A549 (cell line): ENCODE data around the gene SS18L1. TPM values are rescaled to one million over a fixed set of nuclear protein-coding genes. Genes with fewer than 3 reads are reported as not detected.

ENCODE experiments used
- ATAC-seq, 2 experiments: fragments of 200-7000 bp in 1 of 2; fragments of >200 bp in 1 of 2; cut with Nextera tagmentation in 1 of 2; cut with Tn5 transposase in 1 of 2; 3 replicates each; pipeline versions ENCODE4 v1.8.0 to v1.9.1; 2018 to 2020; ENCODE audit warnings: mild to moderate bottlenecking in 1 of 2, moderate library complexity in 1 of 2
- CTCF ChIA-PET: fragments of 300-600 bp; sonication (Branson Sonifier 250); formaldehyde crosslinking; extraction: SDS; loops from one replicate; lab custom pipeline; 2021; ENCODE audit warnings: antibody characterized with exemption, inconsistent platforms; lab: Yijun Ruan, JAX
- POLR2A ChIA-PET: fragments of 350-600 bp; formaldehyde crosslinking; extraction: SDS; loops from one replicate; lab custom pipeline; 2021; ENCODE audit warnings: antibody characterized with exemption, inconsistent platforms; lab: Yijun Ruan, JAX
- DNase-seq, 2 experiments: peaks; one replicate each; pipeline versions ENCODE4 v3.0.0 to v3.0.0-alpha.2; 2011 to 2016; ENCODE audit warnings: low read depth in 1 of 2, low spot score in 1 of 2
- FAIRE-seq: peaks from 2 replicates; lab custom pipeline; 2011; peaks lifted over from hg19 to GRCh38; lab: Jason Lieb, UNC
- H3K27ac ChIP-seq, 2 experiments: fragments of >200 bp; sonication (Bioruptor Twin); formaldehyde crosslinking; 3 replicates each; pipeline ENCODE4 v1.5.1; 2016 to 2017
- H3K4me1 ChIP-seq: fragments of >200 bp; sonication (Bioruptor Twin); formaldehyde crosslinking; 3 replicates; pipeline ENCODE4 v1.6.1; 2016
- H3K4me2 ChIP-seq: fragments of >200 bp; sonication (Bioruptor Twin); formaldehyde crosslinking; 3 replicates; pipeline ENCODE4 v1.6.1; 2016
- H3K4me3 ChIP-seq: fragments of >200 bp; sonication (Bioruptor Twin); formaldehyde crosslinking; 3 replicates; pipeline ENCODE4 v1.5.1; 2016
- H3K9me3 ChIP-seq: fragments of >200 bp; sonication (Bioruptor Twin); formaldehyde crosslinking; 3 replicates; pipeline ENCODE4 v1.6.1; 2016
- ATOH8 ChIP-seq: fragments of 250-450 bp; sonication (Bioruptor Pico); IDR thresholded peaks from 2 replicates; pipeline ENCODE4 v1.5.0; 2020; ENCODE audit warnings: low read depth, mild to moderate bottlenecking, moderate library complexity
- CEBPB ChIP-seq, 2 experiments: fragments of >200 bp in 1 of 2; sonication (Bioruptor Twin) in 1 of 2; formaldehyde crosslinking in 1 of 2; IDR thresholded peaks; 2 replicates each; pipeline ENCODE4 v1.6.1; 2012 to 2016
- CHD2 ChIP-seq: fragments of 150-350 bp; IDR thresholded peaks from 2 replicates; pipeline ENCODE4 v1.6.1; 2014; ENCODE audit warnings: low read length; ENCODE audit not compliant: partially characterized antibody
- CHD4 ChIP-seq: fragments of 200-600 bp; sonication (generic); IDR thresholded peaks from 2 replicates; pipeline ENCODE4 v1.6.1; 2016; ENCODE audit warnings: antibody characterized with exemption, mild to moderate bottlenecking, borderline replicate concordance
- FOSB ChIP-seq: fragments of 250-450 bp; sonication (Bioruptor Pico); IDR thresholded peaks from 2 replicates; pipeline ENCODE4 v1.5.0; 2020; ENCODE audit warnings: mild to moderate bottlenecking, moderate library complexity
- HDAC2 ChIP-seq: fragments of 200-600 bp; sonication (generic); IDR thresholded peaks from 2 replicates; pipeline ENCODE4 v1.6.1; 2016
- HOXB13 ChIP-seq: fragments of 250-450 bp; sonication (Bioruptor Pico); IDR thresholded peaks from 2 replicates; pipeline ENCODE4 v1.5.0; 2020; ENCODE audit warnings: low read depth, mild to moderate bottlenecking, moderate library complexity
- JUN ChIP-seq, 2 experiments: fragments of >200 bp; sonication (Bioruptor Twin); formaldehyde crosslinking; IDR thresholded peaks; 2 replicates in 1 of 2; 3 replicates in 1 of 2; pipeline ENCODE4 v1.6.1; 2016 to 2017
- KDM1A ChIP-seq: fragments of 200-600 bp; sonication (generic); IDR thresholded peaks from 2 replicates; pipeline ENCODE4 v1.6.1; 2016; ENCODE audit warnings: low read depth, mild to moderate bottlenecking
- KDM5A ChIP-seq: fragments of 200-600 bp; sonication (generic); IDR thresholded peaks from 2 replicates; pipeline ENCODE4 v1.6.1; 2016; ENCODE audit warnings: antibody characterized with exemption, mild to moderate bottlenecking
- MYC ChIP-seq: IDR thresholded peaks from 2 replicates; pipeline ENCODE4 v1.6.1; 2012; ENCODE audit warnings: mild to moderate bottlenecking, inconsistent platforms, low read length, improper control_type of control experiment, borderline replicate concordance
- NFE2L2 ChIP-seq: fragments of 150-350 bp; conservative IDR thresholded peaks from 2 replicates; pipeline ENCODE4 v1.6.1; 2014; ENCODE audit warnings: low read length
- NPAS2 ChIP-seq: fragments of 250-450 bp; sonication (Bioruptor Pico); IDR thresholded peaks from 2 replicates; pipeline ENCODE4 v1.8.0; 2022; ENCODE audit warnings: mild to moderate bottlenecking, moderate library complexity, borderline replicate concordance
- NR3C1 ChIP-seq: fragments of >200 bp; sonication (Bioruptor Twin); formaldehyde crosslinking; IDR thresholded peaks from 3 replicates; pipeline ENCODE4 v1.6.1; 2017
- PHF8 ChIP-seq: fragments of 200-600 bp; sonication (generic); IDR thresholded peaks from 2 replicates; pipeline ENCODE4 v1.6.1; 2016; ENCODE audit warnings: low read depth, mild to moderate bottlenecking, antibody characterized with exemption, moderate library complexity, borderline replicate concordance
- POLR2A ChIP-seq: IDR thresholded peaks from 2 replicates; pipeline ENCODE4 v1.6.1; 2012; ENCODE audit warnings: mild to moderate bottlenecking, low read length
- RARB ChIP-seq: fragments of 250-450 bp; sonication (Bioruptor Pico); IDR thresholded peaks from 2 replicates; pipeline ENCODE4 v1.8.0; 2021; ENCODE audit warnings: mild to moderate bottlenecking, moderate library complexity
- RFX5 ChIP-seq: fragments of 450-650 bp; IDR thresholded peaks from 2 replicates; pipeline ENCODE4 v1.7.1; 2014; ENCODE audit warnings: antibody characterized with exemption, mild to moderate bottlenecking, moderate library complexity
- SMC3 ChIP-seq: fragments of >200 bp; sonication (Bioruptor Twin); formaldehyde crosslinking; IDR thresholded peaks from 3 replicates; pipeline ENCODE4 v1.6.1; 2018; ENCODE audit warnings: inconsistent platforms
- TFCP2L1 ChIP-seq: fragments of 250-450 bp; sonication (Bioruptor Pico); IDR thresholded peaks from 2 replicates; pipeline ENCODE4 v1.5.0; 2021; ENCODE audit warnings: mild to moderate bottlenecking
- TP53 ChIP-seq: fragments of 250-450 bp; sonication (Bioruptor Pico); IDR thresholded peaks from 2 replicates; pipeline ENCODE4 v1.5.0; 2021; ENCODE audit warnings: mild to moderate bottlenecking, moderate library complexity
- ZC3H11A ChIP-seq: fragments of 450-650 bp; IDR thresholded peaks from 2 replicates; pipeline ENCODE4 v1.6.1; 2014; ENCODE audit warnings: antibody characterized with exemption, mild to moderate bottlenecking
- ZNF302 ChIP-seq: fragments of 250-450 bp; sonication (Bioruptor Pico); IDR thresholded peaks from 2 replicates; pipeline ENCODE4 v1.9.0; 2021; ENCODE audit warnings: inconsistent platforms, mild to moderate bottlenecking, moderate library complexity
- WGBS: methylation state at CpG from one replicate; pipeline ENCODE4 v1.1.6; 2017; ENCODE audit errors: missing lambda C conversion rate; 5-methylcytosine and 5-hydroxymethylcytosine counted together
- polyA plus RNA-seq, 4 experiments: library from polyadenylated mRNA; depleted of rRNA in 3 of 4; stranded (reverse); fragments of >200 nt; fragmentation: RNase III in 1 of 4; extraction: RNeasy Plus Mini Kit Qiagen cat#74134 plus additional on column Dnase treatment in 1 of 4; gene quantifications; 2 replicates in 3 of 4; 3 replicates in 1 of 4; pipeline ENCODE4 v1.2.3, GENCODE V29; 2011 to 2017
- TF ChIP-seq, protein P1 (sequence below): IDR thresholded peaks from 2 replicates; pipeline ENCODE4 v1.6.1; 2012
- TF ChIP-seq, protein P2 (sequence below): fragments of >200 bp; sonication (Bioruptor Twin); formaldehyde crosslinking; IDR thresholded peaks from 3 replicates; pipeline ENCODE4 v1.5.1; 2016
- TF ChIP-seq, protein P3 (sequence below): fragments of >200 bp; sonication (Bioruptor Twin); formaldehyde crosslinking; IDR thresholded peaks from 3 replicates; pipeline ENCODE4 v1.6.1; 2016

The SS18L1 gene
- polyA plus RNA-seq, 2 of the 4 experiments (the other 2 are of a cell fraction), result 7.4 to 13.1 TPM

DNA sequence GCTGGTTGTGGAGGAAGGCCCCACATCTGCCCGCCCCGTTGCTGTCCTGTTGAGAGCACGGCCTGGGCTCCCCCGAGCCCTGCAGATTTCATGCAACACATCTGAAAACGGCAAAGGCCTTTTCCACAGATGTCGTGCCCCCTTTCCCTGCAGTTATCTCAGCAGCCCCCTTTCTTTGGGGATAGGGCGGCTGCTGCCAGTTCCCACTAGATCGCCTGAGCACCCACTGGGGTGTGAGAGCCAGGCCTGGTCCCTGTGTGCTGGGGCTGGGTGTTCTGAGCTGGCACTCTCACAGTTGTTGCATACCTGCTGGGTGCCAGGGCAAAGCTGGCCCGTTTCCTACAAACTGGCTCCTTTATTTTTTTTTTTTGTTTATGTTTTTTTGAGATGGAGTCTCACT lies 27.0 kb downstream of the SS18L1 start:
- ChIA-PET CTCF (interaction anchor here (0.7 to 1.3 kb wide), 4 partner anchors 9 to 166 kb away, joined by 3 to 4 read pairs (median 3); no protein-coding TSS in a partner anchor), POLR2A (no interaction called here)
- Histone ChIP-seq H3K4me1 (no peaks in the 10 kb centered on the region), H3K27ac (no peak overlapping the region), H3K4me2 (no peak overlapping the region), H3K4me3 (no peak overlapping the region), H3K9me3 (no peaks in the 10 kb centered on the region)
- no peak for FAIRE-seq
- no peak for ATAC-seq
- 91% methylated on average over 9 of the region's 9 CpGs for WGBS
- no peak for DNase-seq
- TF ChIP-seq JUN (IDR thresholded peaks at IDR 0.05) (no peak), NR3C1 (no peak), TP53 (no peak), RFX5 (no peak), KDM1A (no peak), NFE2L2 (no peak), RARB (no peak), HOXB13 (CRISPR knock-in tag) (no peak), HDAC2 (no peak), CEBPB (IDR thresholded peaks at IDR 0.05) (no peak), POLR2A (no peak), PHF8 (no peak), SMC3 (no peak), KDM5A (no peak)
- TF ChIP-seq, protein P1, sequence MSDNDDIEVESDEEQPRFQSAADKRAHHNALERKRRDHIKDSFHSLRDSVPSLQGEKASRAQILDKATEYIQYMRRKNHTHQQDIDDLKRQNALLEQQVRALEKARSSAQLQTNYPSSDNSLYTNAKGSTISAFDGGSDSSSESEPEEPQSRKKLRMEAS, result no peak

DNA sequence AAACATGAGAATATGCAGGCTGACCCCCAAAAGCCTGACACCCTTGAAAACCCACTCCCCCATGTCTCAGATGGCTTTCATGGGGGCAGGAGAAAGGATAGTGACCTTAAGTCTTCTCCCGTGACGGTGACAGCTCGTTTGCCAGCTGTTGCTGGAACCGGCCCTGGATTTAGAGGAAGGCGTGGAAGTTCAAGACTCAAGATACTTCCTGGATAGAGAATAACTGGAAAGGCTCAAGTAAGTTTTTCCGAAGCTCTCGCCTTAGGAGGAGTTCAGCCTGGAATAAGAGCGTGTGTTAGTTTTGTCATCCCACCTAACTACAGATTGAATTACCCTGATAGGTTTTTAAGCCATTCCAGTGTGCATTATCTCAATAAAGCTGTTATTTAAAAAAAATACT lies 27.7 kb downstream of the SS18L1 start:
- FAIRE-seq, result no peak

DNA sequence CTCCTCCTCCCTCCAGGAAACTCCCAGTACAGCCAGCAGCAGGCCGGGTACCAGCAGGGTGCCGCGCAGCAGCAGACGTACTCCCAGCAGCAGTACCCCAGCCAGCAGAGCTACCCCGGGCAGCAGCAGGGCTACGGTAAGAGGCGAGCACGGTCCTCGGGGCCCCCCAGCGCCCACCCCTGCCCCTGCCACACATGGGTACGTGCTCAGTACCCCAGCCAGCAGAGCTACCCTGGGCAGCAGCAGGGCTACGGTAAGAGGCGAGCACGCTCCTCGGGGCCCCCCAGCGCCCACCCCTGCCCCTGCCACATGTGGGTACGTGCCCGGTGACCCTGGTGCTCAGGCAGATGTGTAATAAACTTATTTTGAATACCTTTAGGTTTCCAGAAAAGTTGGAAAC lies 29.1 kb downstream of the SS18L1 start:
- no peak overlapping the region for H3K27ac ChIP-seq
- TF ChIP-seq RFX5 (no peak), ZNF302 (CRISPR knock-in tag) (no peak), SMC3 (no peak), CHD4 (no peak), HOXB13 (CRISPR knock-in tag) (no peak), TFCP2L1 (no peak), TP53 (no peak), NPAS2 (no peak), MYC (no peak), ZC3H11A (no peak), KDM5A (no peak), FOSB (no peak), CHD2 (no peak)
- TF ChIP-seq, protein P2, sequence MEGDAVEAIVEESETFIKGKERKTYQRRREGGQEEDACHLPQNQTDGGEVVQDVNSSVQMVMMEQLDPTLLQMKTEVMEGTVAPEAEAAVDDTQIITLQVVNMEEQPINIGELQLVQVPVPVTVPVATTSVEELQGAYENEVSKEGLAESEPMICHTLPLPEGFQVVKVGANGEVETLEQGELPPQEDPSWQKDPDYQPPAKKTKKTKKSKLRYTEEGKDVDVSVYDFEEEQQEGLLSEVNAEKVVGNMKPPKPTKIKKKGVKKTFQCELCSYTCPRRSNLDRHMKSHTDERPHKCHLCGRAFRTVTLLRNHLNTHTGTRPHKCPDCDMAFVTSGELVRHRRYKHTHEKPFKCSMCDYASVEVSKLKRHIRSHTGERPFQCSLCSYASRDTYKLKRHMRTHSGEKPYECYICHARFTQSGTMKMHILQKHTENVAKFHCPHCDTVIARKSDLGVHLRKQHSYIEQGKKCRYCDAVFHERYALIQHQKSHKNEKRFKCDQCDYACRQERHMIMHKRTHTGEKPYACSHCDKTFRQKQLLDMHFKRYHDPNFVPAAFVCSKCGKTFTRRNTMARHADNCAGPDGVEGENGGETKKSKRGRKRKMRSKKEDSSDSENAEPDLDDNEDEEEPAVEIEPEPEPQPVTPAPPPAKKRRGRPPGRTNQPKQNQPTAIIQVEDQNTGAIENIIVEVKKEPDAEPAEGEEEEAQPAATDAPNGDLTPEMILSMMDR, result no peak
- TF ChIP-seq, protein P3, sequence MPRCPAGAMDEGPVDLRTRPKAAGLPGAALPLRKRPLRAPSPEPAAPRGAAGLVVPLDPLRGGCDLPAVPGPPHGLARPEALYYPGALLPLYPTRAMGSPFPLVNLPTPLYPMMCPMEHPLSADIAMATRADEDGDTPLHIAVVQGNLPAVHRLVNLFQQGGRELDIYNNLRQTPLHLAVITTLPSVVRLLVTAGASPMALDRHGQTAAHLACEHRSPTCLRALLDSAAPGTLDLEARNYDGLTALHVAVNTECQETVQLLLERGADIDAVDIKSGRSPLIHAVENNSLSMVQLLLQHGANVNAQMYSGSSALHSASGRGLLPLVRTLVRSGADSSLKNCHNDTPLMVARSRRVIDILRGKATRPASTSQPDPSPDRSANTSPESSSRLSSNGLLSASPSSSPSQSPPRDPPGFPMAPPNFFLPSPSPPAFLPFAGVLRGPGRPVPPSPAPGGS, result no peak
- DNase-seq, result no peak
- no peak overlapping the region for H3K4me3 ChIP-seq
- no peak for FAIRE-seq
- ChIA-PET POLR2A (no interaction called here), CTCF (interaction anchor here (0.5 to 1.5 kb wide), 4 partner anchors 15 to 618 kb away, joined by 3 to 6 read pairs (median 4); no protein-coding TSS in a partner anchor)
- ATAC-seq, result no peak
- no peak overlapping the region for H3K4me2 ChIP-seq
- WGBS, result 87% methylated on average over 11 of the region's 18 CpGs
- H3K9me3 ChIP-seq, result no peaks in the 10 kb centered on the region
- H3K4me1 ChIP-seq, result no peaks in the 10 kb centered on the region

More for the DNA sequence above, 27.7 kb downstream of the SS18L1 start:
- no peak for TF ChIP-seq POLR2A
- TF ChIP-seq ATOH8 (CRISPR knock-in tag), result no peak
- POLR2A ChIA-PET, result no interaction called here
- H3K9me3 ChIP-seq, result no peaks in the 10 kb centered on the region
- CTCF ChIA-PET, result interaction anchor here (0.7 to 1.5 kb wide), 4 partner anchors 9 to 108 kb away, joined by 3 to 6 read pairs (median 4); no protein-coding TSS in a partner anchor
- DNase-seq, result no peak
- no peak overlapping the region for H3K4me2 ChIP-seq
- no peak overlapping the region for H3K27ac ChIP-seq
- WGBS, result 88% methylated on average over 8 of the region's 8 CpGs
- H3K4me3 ChIP-seq, result no peak overlapping the region
- ATAC-seq, result no peak
- H3K4me1 ChIP-seq, result no peaks in the 10 kb centered on the region
